HG02642 (cell line): Measurements from ENCODE around the gene PRR14L.
"Not testable (repeated sequence)": the region's sequence is repeated elsewhere in the genome, so short reads cannot be mapped to it uniquely, and the experiment has no call there.

Experiments used
- ATAC-seq: cut with Tn5 transposase; IDR thresholded peaks from one replicate; pipeline ENCODE4 v1.9.1; 2021; ENCODE audit warnings: mild to moderate bottlenecking; ENCODE audit not compliant: unreplicated experiment, poor library complexity

Gene PRR14L

DNA sequence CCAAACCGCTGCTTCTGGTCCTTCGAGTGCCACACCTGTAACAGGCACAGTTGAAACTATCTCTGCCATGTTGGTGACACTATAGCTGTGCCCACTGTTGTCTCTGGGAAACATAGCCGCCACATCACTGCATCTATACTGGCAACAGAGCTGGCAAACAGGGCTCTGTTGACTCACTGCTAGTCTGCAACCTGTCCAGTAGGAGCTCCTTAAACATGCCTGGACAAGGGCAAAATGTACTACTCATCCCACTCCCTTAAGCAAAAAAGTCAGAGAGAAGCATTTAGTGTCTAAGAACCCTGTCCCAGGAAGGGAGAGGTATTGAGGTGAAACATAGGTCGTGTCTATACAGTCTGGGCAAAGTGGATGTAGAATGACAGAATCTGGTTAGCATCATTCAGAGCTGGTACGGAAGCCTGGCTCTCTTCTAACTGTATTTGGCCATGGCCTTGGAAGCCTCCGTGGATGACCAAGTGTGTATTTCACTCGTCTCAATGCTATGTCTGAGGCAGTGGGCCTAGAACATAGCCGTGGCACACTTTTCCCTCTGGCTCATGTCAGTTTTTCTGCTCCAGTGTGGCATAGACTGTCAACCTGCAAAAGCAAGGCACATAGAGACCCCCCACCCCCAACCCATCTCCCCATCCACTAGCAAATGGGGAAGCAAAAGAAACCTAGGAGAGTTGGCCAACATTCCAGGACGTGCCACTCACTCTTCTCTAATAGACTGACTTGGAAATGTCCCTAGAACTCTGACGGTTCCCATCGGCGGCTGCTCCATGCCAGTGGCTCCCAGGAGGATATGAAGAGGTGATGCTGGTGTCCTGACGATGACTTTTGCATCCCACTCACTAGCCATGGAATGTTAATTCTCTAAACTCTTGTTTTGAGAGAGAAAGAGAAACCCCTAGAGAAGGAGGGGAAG is 66.5 kb downstream of the PRR14L start:
- no peak for ATAC-seq

DNA sequence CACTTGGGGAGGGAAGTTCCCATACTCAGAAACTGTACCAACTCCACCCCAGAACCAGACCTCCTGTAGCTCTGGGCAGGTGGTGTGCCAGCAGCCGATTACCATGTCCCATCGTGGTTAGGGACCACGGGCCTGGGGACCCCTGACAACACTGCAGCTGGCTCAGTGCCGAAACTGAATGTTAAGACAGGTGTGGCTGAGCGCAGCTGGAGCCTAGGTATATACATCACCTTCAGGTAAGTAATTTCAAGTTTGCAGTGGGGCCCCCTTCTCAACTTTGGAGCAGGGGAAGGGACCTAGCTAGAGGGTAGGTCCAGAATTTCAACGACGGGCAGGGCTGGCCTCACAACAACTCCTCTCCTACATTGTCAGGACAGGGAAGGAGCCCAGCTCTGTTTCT is 67.2 kb downstream of the PRR14L start:
- no peak for ATAC-seq

DNA sequence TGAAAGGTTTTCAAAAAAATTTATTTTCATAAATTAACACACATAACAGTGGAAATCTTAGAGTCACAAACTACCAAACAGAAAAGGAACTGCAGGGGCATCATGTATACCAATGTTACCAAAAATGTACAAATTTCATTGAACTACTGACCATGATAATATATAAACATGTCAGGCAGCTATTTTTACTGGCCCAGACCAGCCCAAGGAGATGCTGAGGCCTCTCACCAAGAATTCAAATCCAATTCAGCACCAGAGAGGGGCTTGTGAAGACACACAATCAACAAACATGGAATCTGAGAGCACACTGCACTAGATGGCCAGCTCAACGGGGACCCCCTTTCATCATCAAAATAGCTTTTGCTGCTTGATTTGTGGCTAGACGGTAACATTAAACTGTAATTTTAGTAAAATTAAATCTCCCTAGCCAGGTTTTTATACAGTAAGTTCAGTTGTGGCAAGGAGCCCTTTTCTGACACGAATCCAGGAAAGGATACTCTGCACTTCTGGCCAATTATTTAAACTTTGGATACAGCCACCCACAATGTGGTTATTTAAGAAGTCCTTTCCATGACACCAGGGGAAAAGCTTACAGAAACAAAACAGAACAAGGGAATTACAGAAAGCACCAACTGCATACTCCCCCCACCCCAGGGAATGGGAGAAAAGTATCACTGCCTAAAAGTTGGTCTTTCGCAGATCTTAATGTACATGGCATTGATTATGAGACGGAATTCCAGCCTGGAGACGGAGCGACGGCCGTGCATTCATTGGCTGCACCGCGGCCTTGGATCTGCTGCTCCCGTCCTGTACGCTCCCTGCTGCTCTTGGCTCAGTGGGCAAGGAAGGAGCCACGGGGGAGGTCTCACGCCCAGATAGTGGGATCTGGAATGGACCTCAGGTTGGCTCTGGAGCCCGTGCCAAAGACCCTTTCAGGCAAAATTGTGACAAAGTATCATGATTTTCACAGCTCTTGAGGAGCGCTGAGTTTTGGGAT is 68.3 kb downstream of the PRR14L start:
- no peak for ATAC-seq

DNA sequence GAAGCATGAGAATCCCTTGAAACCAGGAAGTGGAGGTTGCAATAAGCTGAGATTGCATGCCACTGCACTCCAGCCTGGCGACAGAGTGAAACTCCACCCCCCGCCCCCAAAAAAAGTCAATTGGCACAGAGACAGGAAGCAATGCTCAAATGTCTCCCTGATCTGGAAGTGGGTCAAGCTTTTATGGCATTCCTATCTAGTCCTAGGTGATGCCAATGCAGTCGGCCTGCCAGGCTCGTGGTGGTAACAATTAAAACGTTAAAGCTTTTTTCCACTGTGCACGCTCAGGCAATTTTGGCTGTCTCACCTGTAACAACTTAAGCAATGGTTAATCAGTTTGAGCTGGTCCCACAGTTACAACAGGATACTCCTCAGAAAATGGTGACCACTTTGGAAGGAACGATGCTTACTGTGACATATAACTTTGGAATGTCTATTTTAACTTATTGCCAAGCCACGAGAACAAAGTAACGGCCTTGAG is 69.0 kb downstream of the PRR14L start:
- ATAC-seq = no peak

DNA sequence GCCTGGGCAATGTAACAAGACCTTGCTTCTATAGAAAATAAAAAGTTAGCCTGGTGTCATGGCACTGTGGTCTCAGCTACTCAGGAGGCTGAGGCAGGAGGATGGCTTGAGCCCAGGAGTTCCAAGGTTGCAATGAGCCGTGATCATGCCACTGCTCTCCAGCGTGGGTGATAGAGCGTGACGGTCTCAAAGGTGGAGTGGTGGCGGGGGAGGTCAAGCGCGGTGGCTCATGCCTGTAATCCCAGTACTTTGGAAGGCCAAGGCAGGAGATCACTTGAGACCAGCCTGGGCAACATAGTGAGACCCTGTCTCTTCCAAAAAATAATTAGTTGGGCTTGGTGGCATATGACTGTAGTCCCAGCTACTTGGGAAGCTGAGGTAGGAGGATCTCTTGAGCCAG is 71.2 kb downstream of the PRR14L start:
- no peak for ATAC-seq

DNA sequence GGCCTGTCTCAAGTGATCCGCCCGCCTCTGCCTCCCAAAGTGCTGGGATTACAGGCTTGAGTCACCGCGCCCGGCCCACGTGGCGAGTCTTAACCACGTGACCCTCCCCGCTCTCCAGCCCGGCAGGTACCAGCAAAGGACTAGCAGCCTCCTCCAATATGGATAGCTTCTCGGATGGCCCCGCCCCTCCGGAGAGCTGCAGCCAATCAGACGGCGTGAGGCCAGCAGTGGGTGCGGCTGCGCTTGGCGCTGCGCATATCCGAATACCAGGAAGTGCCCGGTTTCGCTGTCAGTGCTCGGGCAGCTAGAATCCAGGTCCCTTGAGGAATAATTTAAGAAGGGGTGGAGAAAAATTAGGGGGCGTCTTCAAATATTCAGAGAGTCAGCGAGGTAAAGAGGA is 73.2 kb downstream of the PRR14L start:
- peak; percentile 95 for ATAC-seq

DNA sequence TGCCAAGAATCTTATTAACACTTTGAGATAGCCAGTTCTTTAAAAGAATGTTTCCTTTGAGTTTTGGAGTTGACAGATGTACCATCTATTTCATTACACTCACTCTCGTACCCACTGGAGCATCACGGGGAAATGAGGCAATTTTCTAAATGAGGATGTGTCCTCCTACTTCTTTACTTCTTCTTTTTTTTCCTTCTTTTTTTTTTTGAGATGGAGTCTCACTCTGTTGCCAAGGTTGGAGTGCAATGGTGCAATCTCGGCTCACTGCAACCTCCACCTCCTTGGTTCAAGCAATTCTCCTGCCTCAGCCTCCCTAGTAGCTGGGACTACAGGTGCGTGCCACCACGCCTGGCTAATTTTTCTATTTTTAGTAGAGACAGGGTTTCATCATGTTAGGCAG is 75.7 kb downstream of the PRR14L start:
- not testable (repeated sequence) for ATAC-seq

DNA sequence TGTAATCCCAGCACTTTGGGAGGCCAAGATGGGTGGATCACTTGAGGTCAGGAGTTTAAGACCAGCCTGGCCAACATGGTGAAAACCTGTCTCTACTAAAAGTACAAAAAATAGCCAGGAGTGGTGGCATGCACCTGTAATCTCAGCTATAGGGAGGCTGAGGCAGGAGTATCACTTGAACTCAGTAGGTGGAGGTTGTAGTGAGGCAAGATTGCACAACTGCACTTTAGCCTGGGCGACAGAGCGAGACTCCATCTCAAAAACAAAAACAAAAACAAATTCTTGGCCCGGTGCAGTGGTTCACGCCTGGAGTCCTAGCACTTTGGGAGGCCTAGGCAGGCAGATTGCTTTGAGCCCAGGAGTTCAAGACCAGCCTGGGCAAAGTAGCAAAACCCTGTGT is 81.1 kb downstream of the PRR14L start:
- ATAC-seq = not testable (repeated sequence)

DNA sequence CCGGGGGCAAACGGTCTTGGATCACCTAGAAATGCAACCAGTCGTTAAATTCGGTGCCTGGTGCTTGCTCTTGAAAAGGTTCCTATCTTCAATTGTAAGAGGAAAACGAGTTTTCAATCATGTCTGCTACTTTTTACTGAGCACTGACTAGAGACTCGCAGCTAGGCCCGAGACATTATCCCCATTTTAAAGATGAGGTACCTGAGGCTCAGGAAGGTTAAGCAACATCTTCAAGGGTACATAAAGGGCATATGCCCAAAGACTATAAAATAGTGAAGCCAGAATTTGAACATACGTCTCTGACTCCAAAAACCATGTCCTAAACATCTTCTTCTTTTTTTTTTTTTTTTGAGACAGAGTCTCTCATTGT is 87.3 kb downstream of the PRR14L start:
- no peak for ATAC-seq

DNA sequence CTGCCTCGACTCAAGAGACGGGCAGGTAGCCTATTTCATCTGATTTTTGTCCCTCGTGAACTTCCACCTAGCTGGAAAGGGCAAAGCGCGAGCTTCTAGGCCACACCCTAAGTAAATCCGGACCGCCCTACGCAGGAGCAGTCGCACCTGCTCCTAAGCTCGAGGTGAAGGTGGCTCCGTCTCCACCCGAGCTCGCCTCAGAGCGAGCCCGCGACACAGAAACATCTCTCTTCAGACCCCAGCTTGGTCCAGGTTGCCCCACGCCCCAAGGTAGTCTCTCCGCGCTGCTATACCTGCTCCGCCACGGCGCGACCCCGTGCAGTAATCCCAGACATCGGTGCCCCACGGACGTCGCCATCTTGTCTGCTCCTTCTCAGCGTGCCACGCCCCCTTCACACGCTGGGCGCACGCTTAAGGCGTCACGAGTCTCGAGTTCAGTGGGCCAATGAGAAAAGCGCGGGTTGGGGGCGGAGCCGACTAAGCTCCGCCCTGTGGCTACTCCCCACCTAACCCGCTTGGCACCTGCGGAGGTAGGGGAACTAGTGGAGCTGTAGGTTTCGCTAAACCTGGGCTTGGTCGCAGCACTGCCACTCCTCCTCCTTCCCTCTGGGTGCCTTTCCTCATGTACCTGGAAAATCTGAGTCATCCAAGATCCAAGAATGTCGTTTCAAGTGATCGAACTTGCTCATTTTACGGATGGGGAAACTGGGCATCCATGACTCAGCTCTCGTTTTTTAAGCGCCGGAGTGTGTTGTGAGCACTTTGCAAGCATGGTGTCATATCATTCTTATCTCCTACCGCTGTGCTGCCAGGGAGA is 87.9 kb downstream of the PRR14L start, which contains the start of gene PISD:
TSS of gene PISD (minus strand) at position 365 of the 817 bp plus-strand sequence. CDS start at position 358, 7 bp downstream.
- peak; percentile 88 for ATAC-seq

DNA sequence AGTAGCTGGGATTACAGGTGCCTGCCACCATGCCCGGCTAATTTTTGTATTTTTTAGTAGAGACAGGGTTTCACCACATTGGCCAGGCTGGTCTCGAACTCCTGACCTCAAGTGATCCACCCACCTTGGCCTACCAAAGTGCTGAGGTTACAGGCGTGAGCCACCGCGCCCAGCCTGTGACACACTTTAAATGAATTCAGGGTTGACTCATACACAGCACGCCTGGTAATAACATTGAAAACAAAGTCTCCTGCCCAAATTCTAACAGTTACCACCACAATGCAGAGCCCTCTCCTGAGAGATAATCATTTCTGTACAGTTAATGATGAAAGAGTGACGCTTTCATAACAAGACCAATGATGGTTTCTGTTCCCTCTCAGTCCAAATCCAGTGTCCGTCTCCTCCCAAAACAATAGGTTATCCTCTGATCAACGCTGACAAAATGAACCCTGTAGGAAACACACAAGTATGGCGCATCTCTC is 89.0 kb downstream of the PRR14L start:
- not testable (repeated sequence) for ATAC-seq

DNA sequence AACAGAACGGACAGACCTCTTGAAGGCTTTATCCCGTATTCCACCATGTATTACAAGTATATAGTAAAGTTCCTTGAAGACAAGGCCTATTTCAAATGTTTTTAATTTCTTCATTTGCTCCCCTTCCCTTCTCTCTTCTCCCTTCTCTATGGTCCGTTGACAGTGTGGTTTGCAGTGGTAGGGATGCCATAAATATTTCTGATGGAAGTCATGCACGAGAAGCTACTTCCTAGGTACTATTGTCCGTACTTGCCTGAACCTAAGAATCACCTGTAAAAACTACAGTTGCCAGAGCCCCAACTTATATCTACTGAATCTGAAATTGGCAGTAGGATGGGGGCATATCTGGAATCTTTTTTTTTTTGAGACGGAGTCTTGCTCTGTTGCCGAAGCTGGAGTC is 90.7 kb downstream of the PRR14L start:
- no peak for ATAC-seq

DNA sequence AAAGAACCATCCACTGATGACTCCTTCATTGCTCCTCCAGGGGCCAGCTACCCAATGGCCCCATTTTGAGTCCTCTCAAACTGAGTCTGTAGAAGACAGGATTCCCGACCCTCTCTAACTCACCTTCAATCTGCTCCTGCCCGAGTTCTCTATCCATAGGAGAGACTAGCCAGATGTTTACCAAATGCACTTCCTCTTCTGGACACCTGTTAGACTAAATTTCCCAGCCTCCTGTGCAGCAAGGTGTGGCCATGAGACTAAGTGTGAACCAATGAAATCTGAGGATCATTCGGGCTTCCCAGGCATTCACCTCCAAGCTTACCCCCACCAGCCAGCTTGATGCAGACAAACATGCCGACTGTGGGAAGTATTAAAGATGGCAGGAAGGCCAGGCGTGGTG is 95.5 kb downstream of the PRR14L start:
- ATAC-seq = no peak

DNA sequence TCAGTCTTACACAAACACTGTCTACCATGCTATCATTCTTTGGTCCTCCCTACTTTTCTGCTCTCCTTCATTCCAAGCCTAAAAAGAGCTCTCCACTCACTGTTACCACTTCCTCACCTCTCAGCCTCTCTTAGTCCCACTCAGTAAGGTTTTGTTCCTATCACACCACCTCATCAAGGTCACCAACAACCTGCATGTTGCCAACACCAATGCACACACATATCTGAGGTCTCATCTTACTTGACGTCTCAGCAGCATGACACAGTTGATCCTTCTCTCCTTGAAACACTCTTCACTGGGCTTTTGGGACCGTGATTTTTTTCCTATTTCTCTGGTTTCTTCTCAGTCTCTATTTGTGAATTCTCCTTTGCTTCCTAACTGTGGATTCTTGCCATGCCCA is 96.0 kb downstream of the PRR14L start:
- ATAC-seq = no peak

DNA sequence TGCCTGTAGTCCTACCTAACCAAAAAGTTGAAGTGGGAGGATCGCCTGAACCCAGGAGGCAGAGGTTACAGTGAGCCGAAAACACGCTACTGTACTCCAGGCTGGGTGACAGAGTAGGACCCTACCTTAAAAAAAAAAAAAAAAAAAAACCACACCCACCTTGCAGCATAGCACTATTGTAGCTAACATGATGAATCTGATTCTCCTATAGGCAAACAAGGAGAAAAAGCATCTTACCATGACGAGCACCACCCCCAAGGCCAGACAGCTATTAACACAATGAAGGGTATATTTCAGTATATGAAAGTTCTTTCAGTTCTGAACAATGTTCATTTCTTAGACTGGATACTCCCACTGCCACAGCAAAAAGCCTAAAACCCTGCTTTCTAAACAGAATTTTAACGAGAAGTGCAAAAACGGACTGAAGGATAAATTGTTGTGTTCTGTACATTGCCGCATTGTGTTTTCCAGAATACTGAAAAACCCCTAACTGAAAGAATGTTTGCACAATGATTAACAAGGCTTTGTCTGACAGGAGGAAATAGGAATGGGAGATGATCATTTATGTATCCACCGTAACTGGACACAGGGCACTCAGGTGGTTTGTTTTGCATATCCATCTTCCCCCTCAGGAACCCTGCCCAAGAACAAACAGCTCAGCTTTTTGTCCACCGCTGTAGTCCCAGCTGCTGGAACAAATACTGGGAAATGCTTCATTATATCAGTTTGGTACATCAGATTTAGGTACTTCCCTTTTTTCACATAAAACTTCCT is 96.8 kb downstream of the PRR14L start:
- ATAC-seq = no peak

DNA sequence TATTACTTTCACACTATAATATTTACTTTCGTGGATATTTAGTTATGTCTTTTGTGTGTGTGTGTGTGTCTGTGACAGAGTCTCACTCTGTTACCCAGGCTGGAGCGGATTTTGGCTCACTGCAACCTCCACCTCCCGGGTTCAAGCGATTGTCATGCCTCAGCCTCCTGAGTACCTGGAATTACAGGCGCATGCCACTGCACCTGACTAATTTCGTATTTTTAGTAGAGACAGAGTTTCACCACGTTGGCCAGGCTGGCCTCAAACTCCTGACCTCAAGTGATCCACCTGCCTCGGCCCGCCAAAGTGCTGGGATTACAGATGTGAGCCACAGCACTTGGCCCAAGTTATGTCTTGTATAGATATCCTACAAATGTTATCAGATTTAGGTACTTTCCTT is 97.8 kb downstream of the PRR14L start:
- ATAC-seq = no peak

DNA sequence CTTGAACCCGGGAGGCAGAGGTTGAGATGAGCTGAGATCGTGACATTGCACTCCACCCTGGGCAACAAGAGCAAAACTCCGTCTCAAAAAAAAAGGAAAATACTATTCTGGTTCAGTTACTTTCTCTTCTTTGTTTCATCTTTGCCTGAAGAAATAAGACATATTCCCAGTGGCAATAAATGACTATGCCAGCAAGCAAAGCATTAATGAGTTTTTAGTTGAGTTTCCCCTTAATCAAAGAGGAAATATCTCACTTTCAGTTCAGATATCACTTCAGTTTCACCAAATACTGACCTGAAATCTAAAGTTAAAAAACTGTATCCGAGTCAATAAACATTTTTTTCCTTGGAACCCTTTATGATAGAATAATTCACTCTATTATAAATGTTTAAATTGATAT is 98.3 kb downstream of the PRR14L start:
- no peak for ATAC-seq

DNA sequence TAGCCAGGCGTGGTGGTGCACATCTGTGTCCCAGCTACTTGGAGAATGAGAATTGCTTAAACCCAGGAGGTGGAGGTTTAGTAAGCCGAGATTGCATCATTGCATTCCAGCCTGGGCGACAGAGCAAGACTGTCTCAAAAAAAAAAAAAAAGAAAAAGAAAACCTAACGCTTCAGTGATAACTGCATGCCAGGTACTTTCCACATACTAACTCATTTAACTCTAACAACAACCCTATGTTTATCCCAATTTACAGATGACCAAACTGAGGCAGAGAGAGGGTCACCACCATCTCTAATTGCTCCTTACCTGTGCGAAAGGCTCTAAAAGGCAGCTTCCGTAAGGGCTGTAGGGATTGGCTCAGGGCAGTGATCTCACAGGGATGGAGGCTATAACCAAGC is 99.5 kb downstream of the PRR14L start:
- ATAC-seq = no peak
